Measurements from ENCODE around the gene OTC. TPM values are rescaled to one million over a fixed set of nuclear protein-coding genes. Genes with fewer than 3 reads are reported as not detected.

OTC gene
- total and polyA plus RNA-seq, 2 donors from 2014 or later: not detected

DNA sequence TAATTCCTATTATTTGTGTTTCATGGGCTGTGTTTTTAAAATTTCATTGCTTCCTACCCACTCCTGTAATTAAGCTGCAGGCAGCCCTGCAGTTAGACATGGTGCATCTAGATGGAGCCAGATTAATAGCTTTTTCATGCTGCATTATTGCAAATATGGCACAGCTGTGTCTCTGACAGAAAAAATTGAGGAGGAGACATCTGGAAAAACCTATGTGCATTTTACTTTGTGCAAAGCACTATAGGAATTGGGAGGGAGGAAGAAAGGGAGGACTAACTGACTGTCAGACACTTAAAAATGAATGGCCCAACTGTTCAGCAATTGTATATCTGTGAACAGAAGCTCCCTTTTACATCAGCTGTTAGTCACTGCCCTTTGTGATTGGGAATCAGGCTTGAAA lies 17.0 kb upstream of the OTC start:
- Histone ChIP-seq H3K4me3 (ENCODE audit: low read length in 3 of 3) (no peak overlapping the region), H3K9me3 (ENCODE audit: control insufficient read depth in 2 of 3, insufficient read depth in 1 of 3, low read length in 3 of 3) (no peaks in the 10 kb centered on the region), H3K9ac (ENCODE audit: low read length in 3 of 3) (no peak overlapping the region), H3K27me3 (ENCODE audit: control insufficient read depth, insufficient read depth, low read length) (no peaks in the 10 kb centered on the region), H3K27ac (ENCODE audit: low read depth in 2 of 2, low read length in 2 of 2) (no peak overlapping the region), H3K36me3 (ENCODE audit: control insufficient read depth in 2 of 3, insufficient read depth in 3 of 3, low read length in 3 of 3) (no peaks in the 10 kb centered on the region), H3K4me1 (ENCODE audit: control insufficient read depth in 2 of 3, insufficient read depth in 2 of 3, low read depth in 1 of 3, low read length in 3 of 3) (no peaks in the 10 kb centered on the region)
- TF ChIP-seq, protein P1, sequence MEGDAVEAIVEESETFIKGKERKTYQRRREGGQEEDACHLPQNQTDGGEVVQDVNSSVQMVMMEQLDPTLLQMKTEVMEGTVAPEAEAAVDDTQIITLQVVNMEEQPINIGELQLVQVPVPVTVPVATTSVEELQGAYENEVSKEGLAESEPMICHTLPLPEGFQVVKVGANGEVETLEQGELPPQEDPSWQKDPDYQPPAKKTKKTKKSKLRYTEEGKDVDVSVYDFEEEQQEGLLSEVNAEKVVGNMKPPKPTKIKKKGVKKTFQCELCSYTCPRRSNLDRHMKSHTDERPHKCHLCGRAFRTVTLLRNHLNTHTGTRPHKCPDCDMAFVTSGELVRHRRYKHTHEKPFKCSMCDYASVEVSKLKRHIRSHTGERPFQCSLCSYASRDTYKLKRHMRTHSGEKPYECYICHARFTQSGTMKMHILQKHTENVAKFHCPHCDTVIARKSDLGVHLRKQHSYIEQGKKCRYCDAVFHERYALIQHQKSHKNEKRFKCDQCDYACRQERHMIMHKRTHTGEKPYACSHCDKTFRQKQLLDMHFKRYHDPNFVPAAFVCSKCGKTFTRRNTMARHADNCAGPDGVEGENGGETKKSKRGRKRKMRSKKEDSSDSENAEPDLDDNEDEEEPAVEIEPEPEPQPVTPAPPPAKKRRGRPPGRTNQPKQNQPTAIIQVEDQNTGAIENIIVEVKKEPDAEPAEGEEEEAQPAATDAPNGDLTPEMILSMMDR (IDR thresholded peaks at IDR 0.05; ENCODE audit: borderline replicate concordance, extremely low read depth, insufficient read depth): no peak
- FAIRE-seq (no peak), DNase-seq (peak in 1 of 5 donors; percentile 50)
- intact Hi-C loops (cut with DNase I): no loop called here

DNA sequence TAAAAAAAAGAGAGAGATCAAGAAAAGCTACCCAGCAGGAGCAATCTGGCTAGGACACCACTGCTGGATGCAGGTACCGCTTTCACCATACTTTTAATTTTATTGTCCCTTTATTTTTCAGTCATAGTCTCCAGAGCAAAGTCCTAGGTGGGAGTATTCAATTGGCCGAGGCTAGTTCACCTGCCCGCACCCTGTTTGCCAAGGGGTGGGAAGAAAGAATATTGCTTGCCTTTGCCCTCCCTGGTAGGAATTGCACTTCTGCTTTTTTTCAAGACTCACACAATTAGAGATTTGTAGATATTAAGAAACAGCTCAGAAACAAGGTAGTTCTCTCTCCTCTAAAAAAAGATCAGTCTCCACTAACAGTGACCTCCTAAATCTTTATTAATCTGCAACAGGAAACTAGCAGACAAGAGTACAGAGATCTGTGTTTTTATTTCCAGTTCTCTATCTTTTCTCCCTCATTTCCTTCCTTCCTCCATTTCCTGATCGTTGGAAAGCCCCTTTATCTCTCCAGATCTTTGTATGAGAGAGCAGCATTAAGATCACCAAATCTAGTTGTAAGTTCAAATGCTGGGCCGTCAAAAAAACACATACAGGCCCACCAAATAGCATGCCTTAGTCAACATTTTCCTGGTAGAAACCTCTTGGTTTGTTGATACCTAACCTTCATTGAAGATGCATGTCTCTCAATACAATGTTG lies 15.7 kb upstream of the OTC start:
- TF ChIP-seq, protein P1 (IDR thresholded peaks at IDR 0.05; ENCODE audit: borderline replicate concordance, extremely low read depth, insufficient read depth): no peak
- Histone ChIP-seq H3K27ac (ENCODE audit: low read depth in 2 of 2, low read length in 2 of 2) (no peak overlapping the region), H3K4me3 (ENCODE audit: low read length in 3 of 3) (no peak overlapping the region), H3K9me3 (ENCODE audit: control insufficient read depth in 2 of 3, insufficient read depth in 1 of 3, low read length in 3 of 3) (no peaks in the 10 kb centered on the region), H3K9ac (ENCODE audit: low read length in 3 of 3) (no peak overlapping the region), H3K27me3 (ENCODE audit: control insufficient read depth, insufficient read depth, low read length) (no peaks in the 10 kb centered on the region), H3K4me1 (ENCODE audit: control insufficient read depth in 2 of 3, insufficient read depth in 2 of 3, low read depth in 1 of 3, low read length in 3 of 3) (no peaks in the 10 kb centered on the region), H3K36me3 (ENCODE audit: control insufficient read depth in 2 of 3, insufficient read depth in 3 of 3, low read length in 3 of 3) (no peaks in the 10 kb centered on the region)
- no peak for DNase-seq
- FAIRE-seq: no peak
- intact Hi-C loops (cut with DNase I): no loop called here

DNA sequence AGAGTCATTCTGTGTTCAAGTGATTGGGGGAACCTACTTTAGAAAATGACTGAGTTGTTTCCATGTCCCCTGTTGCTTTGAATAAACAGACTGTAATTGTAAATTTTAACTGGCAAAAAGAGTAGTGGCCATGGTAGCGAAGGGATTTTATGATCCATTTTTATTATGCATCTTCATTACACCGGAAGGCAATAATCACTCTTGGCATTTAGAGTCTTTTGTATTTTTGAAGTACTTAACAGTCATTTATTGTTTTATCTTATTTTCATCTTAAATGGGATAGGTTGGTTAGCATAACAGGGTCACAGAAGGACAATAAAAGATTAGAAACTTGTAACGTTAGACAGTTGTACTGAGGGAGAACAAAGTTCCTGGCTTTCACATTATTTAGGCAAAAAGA lies 11.0 kb upstream of the OTC start:
- Histone ChIP-seq H3K9ac (ENCODE audit: low read length in 3 of 3) (no peak overlapping the region), H3K9me3 (ENCODE audit: control insufficient read depth in 2 of 3, insufficient read depth in 1 of 3, low read length in 3 of 3) (no peaks in the 10 kb centered on the region), H3K27me3 (ENCODE audit: control insufficient read depth, insufficient read depth, low read length) (no peaks in the 10 kb centered on the region), H3K4me1 (ENCODE audit: control insufficient read depth in 2 of 3, insufficient read depth in 2 of 3, low read depth in 1 of 3, low read length in 3 of 3) (no peaks in the 10 kb centered on the region), H3K36me3 (ENCODE audit: control insufficient read depth in 2 of 3, insufficient read depth in 3 of 3, low read length in 3 of 3) (no peaks in the 10 kb centered on the region), H3K4me3 (ENCODE audit: low read length in 3 of 3) (no peak overlapping the region), H3K27ac (ENCODE audit: low read depth in 2 of 2, low read length in 2 of 2) (no peak overlapping the region)
- no peak for DNase-seq
- TF ChIP-seq, protein P1 (IDR thresholded peaks at IDR 0.05; ENCODE audit: borderline replicate concordance, extremely low read depth, insufficient read depth): no peak
- FAIRE-seq: no peak
- intact Hi-C loops (cut with DNase I): no loop called here
